GM10266 (cell line): ENCODE data around the gene SECTM1.

Source experiments
- DNase-seq: peaks from one replicate; pipeline ENCODE4 v3.0.0; 2012; ENCODE audit errors: extremely low spot score
- CTCF ChIP-seq: IDR thresholded peaks from 2 replicates; pipeline ENCODE4 v1.5.1; 2012; ENCODE audit warnings: mild to moderate bottlenecking, low read depth; ENCODE audit not compliant: control insufficient read depth, insufficient read depth; ENCODE audit errors: missing control alignments

SECTM1 gene

GRCh38 chr17:82294064-82294773 lies 39.3 kb downstream of the SECTM1 start:
- no peak for DNase-seq
- TF ChIP-seq CTCF, result no peak

- TF ChIP-seq CTCF, result no peak
- peak; percentile 100 for DNase-seq
Observed at GRCh38 chr17:82292251-82293154, 41.1 kb downstream of the SECTM1 start.

- no peak for DNase-seq
- no peak for TF ChIP-seq CTCF
Observed at GRCh38 chr17:82291582-82292250, 41.9 kb downstream of the SECTM1 start.

- no peak for DNase-seq
- no peak for TF ChIP-seq CTCF
Observed at GRCh38 chr17:82287868-82288801, 45.4 kb downstream of the SECTM1 start.

GRCh38 chr17:82287013-82287867 lies 46.3 kb downstream of the SECTM1 start:
- DNase-seq, result no peak
- no peak for TF ChIP-seq CTCF

- DNase-seq, result no peak
- TF ChIP-seq CTCF, result no peak
Observed at GRCh38 chr17:82285141-82285540, 48.4 kb downstream of the SECTM1 start.
